Activated CD8-positive, alpha-beta memory T cell treated with anti-CD3 and anti-CD28 coated beads, Interleukin-2, amount 10 ng/mL, durations not matched to agents 7 days and 5 days (primary cell): Measurements from ENCODE around the gene MCF2L2. TPM values are rescaled to one million over a fixed set of nuclear protein-coding genes. Genes with fewer than 3 reads are reported as not detected.
"Not testable (repeated sequence)": the region's sequence is repeated elsewhere in the genome, so short reads cannot be mapped to it uniquely, and the experiment has no call there.

Experiments used
- ATAC-seq: fragments of 150-1000 bp; cut with Tn5 transposase; one replicate; pipeline ENCODE4 v1.10.0; 2021; ENCODE audit warnings: moderate library complexity
- CTCF ChIA-PET: fragments of 350-600 bp; sonication (Branson Sonifier 250); formaldehyde crosslinking; loops from one replicate; lab custom pipeline; 2021; ENCODE audit warnings: antibody characterized with exemption; lab: Charles Lee
- DNase-seq: peaks from one replicate; pipeline ENCODE4 v3.0.0-alpha.2; 2020
- H3K27ac Mint-ChIP-seq: one replicate; pipeline ENCODE4 v1.8.0; 2021; ENCODE audit warnings: mild to moderate bottlenecking, mixed read lengths
- H3K27me3 Mint-ChIP-seq: one replicate; pipeline ENCODE4 v1.8.0; 2021; ENCODE audit warnings: mixed read lengths
- H3K36me3 Mint-ChIP-seq: one replicate; pipeline ENCODE4 v1.8.0; 2021; ENCODE audit warnings: mild to moderate bottlenecking, mixed read lengths
- H3K4me1 Mint-ChIP-seq: one replicate; pipeline ENCODE4 v1.8.0; 2021; ENCODE audit warnings: mixed read lengths
- H3K4me3 Mint-ChIP-seq: one replicate; pipeline ENCODE4 v1.8.0; 2021; ENCODE audit warnings: mild to moderate bottlenecking, moderate library complexity, mixed read lengths
- H3K9me3 Mint-ChIP-seq: one replicate; pipeline ENCODE4 v1.8.0; 2022; ENCODE audit warnings: low read depth, mixed read lengths
- total RNA-seq, 2 experiments: library from RNA; stranded (reverse); gene quantifications; one replicate each; pipeline ENCODE4 v1.2.3, GENCODE V29; 2021

Gene MCF2L2
- total RNA-seq, 2 experiments from 2014 or later = 6.0 to 11.4 TPM

GRCh38 chr3:183385698-183386613, 42.5 kb downstream of the MCF2L2 start:
- Mint-ChIP-seq H3K27ac (no peak overlapping the region), H3K36me3 (no peaks in the 10 kb centered on the region)

GRCh38 chr3:183381673-183382072, 46.7 kb downstream of the MCF2L2 start:
- peaks cover 2% of the 10 kb centered on the region for H3K36me3 Mint-ChIP-seq
- no peak for ATAC-seq
- CTCF ChIA-PET = interaction anchor here (0.6 to 8.5 kb wide), 32 partner anchors 10 to 503 kb away, joined by 3 to 102 read pairs (median 4); partner anchors contain the start of genes B3GNT5, MCF2L2 and PARL
- H3K4me1 Mint-ChIP-seq = peaks cover 12% of the 10 kb centered on the region
- H3K9me3 Mint-ChIP-seq = no peaks in the 10 kb centered on the region
- no peaks in the 10 kb centered on the region for H3K27me3 Mint-ChIP-seq
- no peak for DNase-seq
- no peak overlapping the region for H3K27ac Mint-ChIP-seq
- no peak overlapping the region for H3K4me3 Mint-ChIP-seq

More at GRCh38 chr3:183385698-183386613, 42.5 kb downstream of the MCF2L2 start:
- H3K27me3 Mint-ChIP-seq = no peaks in the 10 kb centered on the region
- ATAC-seq (peak; percentile 78), DNase-seq (peak; percentile 66)
- H3K4me1 Mint-ChIP-seq = peaks cover 2% of the 10 kb centered on the region
- no peak overlapping the region for H3K4me3 Mint-ChIP-seq
- CTCF ChIA-PET = interaction anchor here (0.7 to 8.5 kb wide), 13 partner anchors 10 to 467 kb away, joined by 3 to 102 read pairs (median 3); no protein-coding TSS in a partner anchor
- H3K9me3 Mint-ChIP-seq = no peaks in the 10 kb centered on the region

- no peak overlapping the region for H3K27ac Mint-ChIP-seq
- DNase-seq (no peak), ATAC-seq (no peak)
- H3K36me3 Mint-ChIP-seq = peaks cover 3% of the 10 kb centered on the region
- no peak overlapping the region for H3K4me3 Mint-ChIP-seq
- no peaks in the 10 kb centered on the region for H3K27me3 Mint-ChIP-seq
- H3K9me3 Mint-ChIP-seq = no peaks in the 10 kb centered on the region
- CTCF ChIA-PET = interaction anchor here (0.6 to 8.5 kb wide), 12 partner anchors 12 to 503 kb away, joined by 3 to 102 read pairs (median 6); partner anchors contain the start of gene PARL
- H3K4me1 Mint-ChIP-seq = peaks cover 12% of the 10 kb centered on the region
Observed at GRCh38 chr3:183381179-183381578, 47.2 kb downstream of the MCF2L2 start.

GRCh38 chr3:183378951-183379350, 49.5 kb downstream of the MCF2L2 start:
- Mint-ChIP-seq H3K4me1 (peaks cover 13% of the 10 kb centered on the region), H3K27ac (no peak overlapping the region), H3K36me3 (peaks cover 3% of the 10 kb centered on the region), H3K27me3 (no peaks in the 10 kb centered on the region), H3K9me3 (no peaks in the 10 kb centered on the region), H3K4me3 (no peak overlapping the region)
- ATAC-seq = no peak
- CTCF ChIA-PET = interaction anchor here (8.5 kb wide), 1 partner anchor 193 kb away, joined by 102 read pairs; no protein-coding TSS in a partner anchor
- no peak for DNase-seq

GRCh38 chr3:183378545-183378944, 49.9 kb downstream of the MCF2L2 start:
- Mint-ChIP-seq H3K27me3 (no peaks in the 10 kb centered on the region), H3K36me3 (peaks cover 3% of the 10 kb centered on the region), H3K9me3 (no peaks in the 10 kb centered on the region), H3K4me1 (peaks cover 13% of the 10 kb centered on the region), H3K27ac (no peak overlapping the region), H3K4me3 (no peak overlapping the region)
- CTCF ChIA-PET = interaction anchor here (8.5 kb wide), 1 partner anchor 192 kb away, joined by 102 read pairs; no protein-coding TSS in a partner anchor
- ATAC-seq = no peak
- DNase-seq = no peak

GRCh38 chr3:183378008-183378407, 50.4 kb downstream of the MCF2L2 start:
- DNase-seq (no peak), ATAC-seq (no peak)
- CTCF ChIA-PET = no interaction called here
- Mint-ChIP-seq H3K36me3 (peaks cover 3% of the 10 kb centered on the region), H3K4me1 (peaks cover 13% of the 10 kb centered on the region), H3K27me3 (no peaks in the 10 kb centered on the region), H3K4me3 (no peak overlapping the region), H3K27ac (no peak overlapping the region), H3K9me3 (no peaks in the 10 kb centered on the region)

GRCh38 chr3:183377307-183377959, 51.0 kb downstream of the MCF2L2 start:
- DNase-seq (no peak), ATAC-seq (no peak)
- H3K9me3 Mint-ChIP-seq = no peaks in the 10 kb centered on the region
- no peak overlapping the region for H3K27ac Mint-ChIP-seq
- peaks cover 3% of the 10 kb centered on the region for H3K36me3 Mint-ChIP-seq
- no peak overlapping the region for H3K4me3 Mint-ChIP-seq
- H3K4me1 Mint-ChIP-seq = peaks cover 13% of the 10 kb centered on the region
- CTCF ChIA-PET = no interaction called here
- no peaks in the 10 kb centered on the region for H3K27me3 Mint-ChIP-seq

GRCh38 chr3:183375787-183376186, 52.6 kb downstream of the MCF2L2 start:
- no peak overlapping the region for H3K4me3 Mint-ChIP-seq

GRCh38 chr3:183375337-183375736, 53.1 kb downstream of the MCF2L2 start:
- DNase-seq (no peak), ATAC-seq (no peak)
- Mint-ChIP-seq H3K4me1 (peaks cover 19% of the 10 kb centered on the region), H3K27me3 (no peaks in the 10 kb centered on the region), H3K9me3 (no peaks in the 10 kb centered on the region), H3K4me3 (no peak overlapping the region), H3K27ac (no peak overlapping the region), H3K36me3 (peaks cover 3% of the 10 kb centered on the region)
- CTCF ChIA-PET = interaction anchor here (0.9 kb wide), 2 partner anchors 10 to 252 kb away, joined by 3 to 4 read pairs; no protein-coding TSS in a partner anchor

More at GRCh38 chr3:183375787-183376186, 52.6 kb downstream of the MCF2L2 start:
- ATAC-seq (no peak), DNase-seq (no peak)
- Mint-ChIP-seq H3K27me3 (no peaks in the 10 kb centered on the region), H3K36me3 (peaks cover 3% of the 10 kb centered on the region), H3K4me1 (peaks cover 18% of the 10 kb centered on the region), H3K9me3 (no peaks in the 10 kb centered on the region), H3K27ac (no peak overlapping the region)
- CTCF ChIA-PET = interaction anchor here (0.9 to 1.0 kb wide), 3 partner anchors 10 to 253 kb away, joined by 3 to 4 read pairs (median 3); no protein-coding TSS in a partner anchor

GRCh38 chr3:183372911-183373310, 55.5 kb downstream of the MCF2L2 start:
- no peak overlapping the region for H3K4me3 Mint-ChIP-seq

GRCh38 chr3:183371600-183371968, 56.8 kb downstream of the MCF2L2 start:
- not testable (repeated sequence) for DNase-seq, H3K4me3 Mint-ChIP-seq, H3K27me3 Mint-ChIP-seq, ATAC-seq, H3K9me3 Mint-ChIP-seq, H3K27ac Mint-ChIP-seq, H3K36me3 Mint-ChIP-seq
- peaks cover 13% of the 10 kb centered on the region for H3K4me1 Mint-ChIP-seq
- CTCF ChIA-PET = interaction anchor here (1.0 to 1.2 kb wide), 2 partner anchors 11 to 14 kb away, joined by 3 read pairs; no protein-coding TSS in a partner anchor

More at GRCh38 chr3:183372911-183373310, 55.5 kb downstream of the MCF2L2 start:
- Mint-ChIP-seq H3K9me3 (no peaks in the 10 kb centered on the region), H3K27me3 (no peaks in the 10 kb centered on the region), H3K4me1 (peaks cover 18% of the 10 kb centered on the region), H3K36me3 (peaks cover 3% of the 10 kb centered on the region), H3K27ac (no peak overlapping the region)
- no peak for DNase-seq
- CTCF ChIA-PET = interaction anchor here (1.0 kb wide), 2 partner anchors 11 to 251 kb away, joined by 3 read pairs; no protein-coding TSS in a partner anchor
- ATAC-seq = no peak

GRCh38 chr3:183370391-183370790, 58.0 kb downstream of the MCF2L2 start:
- DNase-seq (no peak), ATAC-seq (no peak)
- Mint-ChIP-seq H3K9me3 (no peaks in the 10 kb centered on the region), H3K4me3 (no peak overlapping the region), H3K27me3 (no peaks in the 10 kb centered on the region), H3K36me3 (peaks cover 3% of the 10 kb centered on the region), H3K27ac (no peak overlapping the region), H3K4me1 (peaks cover 23% of the 10 kb centered on the region)
- CTCF ChIA-PET = interaction anchor here (1.4 kb wide), 2 partner anchors 10 to 185 kb away, joined by 3 to 4 read pairs; no protein-coding TSS in a partner anchor

- Mint-ChIP-seq H3K27me3 (no peaks in the 10 kb centered on the region), H3K36me3 (peaks cover 3% of the 10 kb centered on the region), H3K4me3 (no peak overlapping the region), H3K9me3 (no peaks in the 10 kb centered on the region), H3K4me1 (peaks cover 23% of the 10 kb centered on the region), H3K27ac (no peak overlapping the region)
- ATAC-seq (no peak), DNase-seq (no peak)
- CTCF ChIA-PET = interaction anchor here (1.4 to 2.1 kb wide), 3 partner anchors 11 to 247 kb away, joined by 3 to 8 read pairs (median 4); no protein-coding TSS in a partner anchor
Observed at GRCh38 chr3:183369627-183370026, 58.8 kb downstream of the MCF2L2 start.
